LNCaP clone FGC (cell line): ENCODE data around the gene ANK2.
"Not testable (repeated sequence)": the region's sequence is repeated elsewhere in the genome, so short reads cannot be mapped to it uniquely, and the experiment has no call there.

Experiments
- DNase-seq: peaks from one replicate; pipeline ENCODE4 v3.0.0-alpha.2; 2011; ENCODE audit warnings: low read depth
- H3K4me3 ChIP-seq: 2 replicates; pipeline ENCODE4 v1.5.1; 2011; ENCODE audit warnings: mild to moderate bottlenecking, low read depth, low read length, control low read depth
- CTCF ChIP-seq: IDR thresholded peaks from 2 replicates; pipeline ENCODE4 v1.5.1; 2012; ENCODE audit warnings: mild to moderate bottlenecking; ENCODE audit not compliant: control insufficient read depth, insufficient read depth; ENCODE audit errors: extremely low read depth

The ANK2 gene

GRCh38 chr4:113232194-113232593, 182.7 kb downstream of the ANK2 start:
- H3K4me3 ChIP-seq = no peak overlapping the region
- DNase-seq = no peak
- no peak for TF ChIP-seq CTCF

GRCh38 chr4:113236916-113237315, 187.5 kb downstream of the ANK2 start:
- DNase-seq = no peak
- no peak overlapping the region for H3K4me3 ChIP-seq
- TF ChIP-seq CTCF = no peak

- H3K4me3 ChIP-seq = no peak overlapping the region
- DNase-seq = no peak
- TF ChIP-seq CTCF = no peak
These were observed 193.9 kb downstream of the ANK2 start for GRCh38 chr4:113243312-113243711.

- not testable (repeated sequence) for DNase-seq, H3K4me3 ChIP-seq
These were observed 195.3 kb downstream of the ANK2 start for GRCh38 chr4:113244747-113245146.

- no peak overlapping the region for H3K4me3 ChIP-seq
- peak; percentile 31 for TF ChIP-seq CTCF
- no peak for DNase-seq
These were observed 198.9 kb downstream of the ANK2 start for GRCh38 chr4:113248320-113248719.

GRCh38 chr4:113255628-113256027, 206.2 kb downstream of the ANK2 start:
- no peak overlapping the region for H3K4me3 ChIP-seq
- DNase-seq = no peak
- TF ChIP-seq CTCF = no peak

- TF ChIP-seq CTCF = no peak
- no peak for DNase-seq
- H3K4me3 ChIP-seq = no peak overlapping the region
These were observed 207.5 kb downstream of the ANK2 start for GRCh38 chr4:113256946-113257345.

- no peak overlapping the region for H3K4me3 ChIP-seq
These were observed 211.2 kb downstream of the ANK2 start for GRCh38 chr4:113260688-113261087.

More at GRCh38 chr4:113260688-113261087, 211.2 kb downstream of the ANK2 start:
- no peak for TF ChIP-seq CTCF
- no peak for DNase-seq
